Natural killer cell (primary cell): Measurements from ENCODE around the gene GMPPB. TPM values are rescaled to one million over a fixed set of nuclear protein-coding genes. Genes with fewer than 3 reads are reported as not detected.

Experiments
- ATAC-seq, 3 donors: fragments of 150-1000 bp in 2 of 3; fragments of 200-7000 bp in 1 of 3; cut with Tn5 transposase; 1 replicate in 1 of 3; 2 replicates in 2 of 3; pipeline ENCODE4 v1.10.0; 2021; ENCODE audit warnings: mild to moderate bottlenecking in 2 of 3, moderate library complexity in 2 of 3
- DNase-seq, 2 donors: peaks; one replicate each; pipeline versions ENCODE4 v3.0.0 to v3.0.0-alpha.2; 2013 to 2021; ENCODE audit warnings: mixed read lengths in 1 of 2
- H3K27ac ChIP-seq: one replicate; pipeline ENCODE4 v1.5.1; 2013; ENCODE audit warnings: mild to moderate bottlenecking, low read length
- H3K27me3 ChIP-seq: one replicate; pipeline ENCODE4 v1.6.1; 2013; ENCODE audit warnings: low read length; ENCODE audit not compliant: control insufficient read depth, insufficient read depth
- H3K36me3 ChIP-seq: one replicate; pipeline ENCODE4 v1.6.1; 2013; ENCODE audit warnings: low read length; ENCODE audit not compliant: control insufficient read depth, insufficient read depth
- H3K4me1 ChIP-seq: one replicate; pipeline ENCODE4 v1.6.1; 2013; ENCODE audit warnings: low read length; ENCODE audit not compliant: control insufficient read depth, insufficient read depth
- H3K4me3 ChIP-seq: one replicate; pipeline ENCODE4 v1.5.1; 2013; ENCODE audit warnings: low read length
- H3K9me3 ChIP-seq: one replicate; pipeline ENCODE4 v1.6.1; 2013; ENCODE audit warnings: low read length; ENCODE audit not compliant: control insufficient read depth, insufficient read depth
- H3K27ac Mint-ChIP-seq, 2 donors: one replicate each; pipeline ENCODE4 v1.8.0; 2022; ENCODE audit warnings: mild to moderate bottlenecking in 2 of 2, mixed read lengths in 2 of 2, moderate library complexity in 1 of 2
- H3K27me3 Mint-ChIP-seq, 2 donors: one replicate each; pipeline ENCODE4 v1.8.0; 2022; ENCODE audit warnings: low read depth in 2 of 2, mixed read lengths in 2 of 2
- H3K36me3 Mint-ChIP-seq: one replicate; pipeline ENCODE4 v1.8.0; 2022; ENCODE audit warnings: mixed read lengths
- H3K4me1 Mint-ChIP-seq, 2 donors: one replicate each; pipeline ENCODE4 v1.8.0; 2022; ENCODE audit warnings: mixed read lengths in 2 of 2
- H3K4me3 Mint-ChIP-seq: one replicate; pipeline ENCODE4 v1.8.0; 2022; ENCODE audit warnings: mild to moderate bottlenecking, moderate library complexity, mixed read lengths
- H3K9me3 Mint-ChIP-seq, 2 donors: one replicate each; pipeline ENCODE4 v1.8.0; 2022; ENCODE audit warnings: mixed read lengths in 2 of 2
- CTCF ChIP-seq: fragments of 200-600 bp; IDR thresholded peaks from one replicate; pipeline ENCODE4 v1.8.0; 2022; ENCODE audit warnings: antibody characterized with exemption
- WGBS: methylation state at CpG from one replicate; pipeline ENCODE4 v1.1.7; 2013; ENCODE audit warnings: missing lambda C conversion rate; ENCODE audit not compliant: insufficient coverage; 5-methylcytosine and 5-hydroxymethylcytosine counted together
- intact Hi-C: fragments of 100-400 bp; cut with micrococcal nuclease; formaldehyde crosslinking; loops from one replicate; pipeline ENCODE4 v1.14.2; 2022
- total RNA-seq, 4 donors: library from RNA; stranded (reverse); fragments of 120-200 nt in 1 of 4; gene quantifications; one replicate each; pipeline versions ENCODE4 v1.2.3 to v1.2.4, GENCODE V29; 2013 to 2022

GMPPB gene
- total RNA-seq, 3 donors from 2014 or later (not counting 1 experiment from before 2014, with no cell fraction given) = 24.1 to 28.9 (median 27.5) TPM

DNA sequence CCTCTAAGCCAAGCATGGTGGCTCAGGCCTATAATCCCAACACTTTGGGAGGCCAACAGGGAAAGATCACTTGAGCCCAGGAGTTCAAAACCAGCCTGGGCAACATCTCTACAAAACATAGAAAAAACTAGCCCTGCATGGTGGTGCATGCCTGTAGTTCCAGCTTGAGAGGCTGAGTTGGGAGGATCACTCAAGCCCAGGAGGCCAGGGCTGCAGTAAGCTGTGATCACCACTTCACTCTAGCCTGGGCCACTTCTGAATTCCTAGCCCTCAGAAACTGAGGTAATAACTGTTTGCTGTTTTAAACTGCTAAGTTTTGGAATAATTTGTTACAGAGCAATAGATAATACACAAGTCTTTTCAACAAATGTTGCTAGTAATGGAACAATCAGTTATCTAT, 46.2 kb upstream of the GMPPB start:
- no peaks in the 10 kb centered on the region for H3K9me3 ChIP-seq
- Mint-ChIP-seq H3K4me3 (no peak overlapping the region), H3K27me3 (no peaks in the 10 kb centered on the region), H3K27ac (peak overlapping the region; percentile 11 to 24), H3K9me3 (no peaks in the 10 kb centered on the region), H3K36me3 (no peaks in the 10 kb centered on the region), H3K4me1 (peaks cover 17 to 20% of the 10 kb centered on the region in 2 donors)
- intact Hi-C loops = no loop called here
- H3K27me3 ChIP-seq = no peaks in the 10 kb centered on the region
- DNase-seq (no peak), ATAC-seq (no peak)
- H3K4me1 ChIP-seq = no peaks in the 10 kb centered on the region
- H3K27ac ChIP-seq = no peak overlapping the region
- peaks cover 4% of the 10 kb centered on the region for H3K36me3 ChIP-seq
- TF ChIP-seq CTCF = no peak
- H3K4me3 ChIP-seq = no peak overlapping the region

- DNase-seq = no peak
- Histone ChIP-seq H3K27ac (no peak overlapping the region), H3K27me3 (no peaks in the 10 kb centered on the region), H3K9me3 (no peaks in the 10 kb centered on the region), H3K4me3 (no peak overlapping the region), H3K4me1 (no peaks in the 10 kb centered on the region), H3K36me3 (peaks cover 4% of the 10 kb centered on the region)
- H3K4me3 Mint-ChIP-seq = no peak overlapping the region
- intact Hi-C loops = no loop called here
- peaks cover 17 to 20% of the 10 kb centered on the region in 2 donors for H3K4me1 Mint-ChIP-seq
- ATAC-seq = no peak
- H3K36me3 Mint-ChIP-seq = no peaks in the 10 kb centered on the region
- H3K27me3 Mint-ChIP-seq = no peaks in the 10 kb centered on the region
- 100% methylated on average over 2 of the region's 3 CpGs for WGBS
- H3K9me3 Mint-ChIP-seq = no peaks in the 10 kb centered on the region
- TF ChIP-seq CTCF = no peak
- peak overlapping the region; percentile 11 to 24 for H3K27ac Mint-ChIP-seq
Observed at GRCh38 chr3:49769286-49769915, 45.6 kb upstream of the GMPPB start.

DNA sequence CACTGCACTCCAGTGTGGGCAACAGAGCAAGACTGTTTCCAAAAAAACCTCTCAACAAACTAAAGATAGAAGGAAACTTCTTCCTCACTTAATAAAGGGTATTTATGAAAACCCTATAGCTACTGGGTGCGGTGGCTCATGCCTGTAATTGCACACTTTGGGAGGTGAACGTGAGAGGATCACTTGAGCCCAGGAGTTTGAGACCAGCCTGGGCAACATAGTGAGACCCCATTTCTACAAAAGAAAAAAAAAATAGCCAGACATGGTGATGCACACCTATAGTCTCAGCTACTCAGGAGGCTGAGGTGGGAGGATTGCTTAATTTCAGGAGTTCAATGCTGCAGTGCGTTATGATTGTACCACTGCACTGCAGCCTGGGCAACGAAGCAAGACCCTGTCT, 40.2 kb upstream of the GMPPB start:
- Mint-ChIP-seq H3K4me1 (peaks cover 6 to 18% of the 10 kb centered on the region in 2 donors), H3K27me3 (no peaks in the 10 kb centered on the region), H3K36me3 (no peaks in the 10 kb centered on the region), H3K9me3 (no peaks in the 10 kb centered on the region), H3K4me3 (no peak overlapping the region), H3K27ac (no peak overlapping the region)
- no peaks in the 10 kb centered on the region for H3K27me3 ChIP-seq
- H3K4me3 ChIP-seq = no peak overlapping the region
- no peaks in the 10 kb centered on the region for H3K9me3 ChIP-seq
- DNase-seq (no peak), ATAC-seq (no peak)
- peaks cover 2% of the 10 kb centered on the region for H3K36me3 ChIP-seq
- WGBS = 97% methylated on average over 3 of the region's 4 CpGs
- no peak for TF ChIP-seq CTCF
- intact Hi-C loops = no loop called here
- no peaks in the 10 kb centered on the region for H3K4me1 ChIP-seq
- H3K27ac ChIP-seq = no peak overlapping the region

DNA sequence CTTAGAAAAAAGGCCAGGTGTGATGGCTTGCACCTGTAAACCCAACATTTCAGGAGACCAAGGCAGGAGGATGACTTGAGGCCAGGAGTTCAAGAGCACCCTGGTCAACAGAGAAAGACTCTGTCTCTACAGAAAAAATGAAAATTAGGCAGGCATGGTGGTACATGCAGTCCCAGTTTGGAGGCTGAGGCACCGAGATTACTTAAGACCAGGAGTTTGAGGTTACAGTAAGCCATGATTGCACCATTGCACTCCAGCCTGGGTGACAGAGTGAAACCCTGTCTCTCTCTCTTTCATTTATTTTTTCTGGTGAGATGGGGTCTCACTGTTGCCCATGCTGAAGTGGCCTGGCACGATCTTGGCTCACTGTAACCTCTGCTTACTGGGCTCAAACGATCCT, 37.9 kb upstream of the GMPPB start:
- no peaks in the 10 kb centered on the region for H3K9me3 ChIP-seq
- H3K4me3 ChIP-seq = no peak overlapping the region
- no peak for TF ChIP-seq CTCF
- H3K36me3 ChIP-seq = peaks cover 2% of the 10 kb centered on the region
- ATAC-seq = no peak
- no peaks in the 10 kb centered on the region for H3K9me3 Mint-ChIP-seq
- intact Hi-C loops = no loop called here
- H3K27ac Mint-ChIP-seq = no peak overlapping the region
- no peaks in the 10 kb centered on the region for H3K27me3 ChIP-seq
- H3K4me1 ChIP-seq = no peaks in the 10 kb centered on the region
- H3K27ac ChIP-seq = no peak overlapping the region
- no peak overlapping the region for H3K4me3 Mint-ChIP-seq
- no peaks in the 10 kb centered on the region for H3K36me3 Mint-ChIP-seq
- H3K4me1 Mint-ChIP-seq = peaks cover 17 to 29% of the 10 kb centered on the region in 2 donors
- no peak for DNase-seq
- no peaks in the 10 kb centered on the region for H3K27me3 Mint-ChIP-seq
- WGBS = 92% methylated on average over 3 of the region's 3 CpGs
